ENCODE data around the gene MGLL. TPM values are rescaled to one million over a fixed set of nuclear protein-coding genes. Genes with fewer than 3 reads are reported as not detected.

MGLL gene
- total RNA-seq, 2 experiments from 2014 or later: 19.2 to 21.6 TPM

DNA sequence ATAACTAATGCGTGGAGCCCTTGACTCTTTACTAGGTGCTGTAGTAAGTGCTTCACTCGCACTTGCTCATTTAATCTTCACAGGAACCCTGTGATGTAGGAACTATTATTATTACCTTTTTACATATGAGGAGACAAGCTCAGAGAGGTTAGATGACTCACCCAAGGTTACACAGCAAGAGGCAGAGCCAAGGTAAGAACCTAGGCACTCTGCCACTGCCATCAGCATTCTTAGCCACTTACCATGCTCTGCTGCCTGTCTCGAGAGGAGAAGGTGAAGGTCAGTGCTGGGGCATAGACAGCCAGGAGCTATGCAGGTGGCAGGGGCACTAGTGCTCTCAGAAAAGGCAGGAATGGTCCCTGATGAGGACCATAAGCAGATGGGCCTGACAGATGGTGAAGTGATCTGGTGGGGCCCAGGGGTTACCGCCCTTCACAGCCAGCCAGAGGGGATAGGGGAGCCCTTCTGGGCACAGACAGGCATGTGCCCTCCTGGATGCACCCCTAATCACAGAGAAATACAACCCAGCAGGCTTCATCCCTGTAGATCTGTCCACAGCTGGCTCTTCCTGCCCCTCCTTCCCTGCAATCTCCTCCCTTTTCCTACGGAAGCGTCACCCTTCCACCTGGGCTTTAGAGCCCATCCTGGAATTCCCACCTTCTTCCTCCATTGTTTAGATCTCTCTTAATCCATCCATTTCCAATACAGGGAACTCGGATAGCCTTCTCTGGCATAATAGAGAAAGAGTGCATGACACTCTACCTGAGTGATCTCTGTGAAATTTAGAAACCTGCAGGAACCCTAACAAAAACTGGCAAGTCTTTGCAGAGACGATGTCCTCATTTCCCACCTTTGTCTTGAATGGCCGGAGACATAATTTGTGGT lies 122.7 kb downstream of the MGLL start:
- ChIA-PET POLR2A (interaction anchor here (0.6 kb wide), 1 partner anchor 1394 kb away, joined by 3 read pairs; no protein-coding TSS in a partner anchor), CTCF (ENCODE audit: unreplicated experiment) (no interaction called here)
- H3K4me2 ChIP-seq (ENCODE audit: low read length): no peak overlapping the region
- TF ChIP-seq EZH2phosphoT487 (IDR thresholded peaks at IDR 0.05; ENCODE audit: borderline replicate concordance, low read depth, low read length): no peak
- TF ChIP-seq, protein P1, sequence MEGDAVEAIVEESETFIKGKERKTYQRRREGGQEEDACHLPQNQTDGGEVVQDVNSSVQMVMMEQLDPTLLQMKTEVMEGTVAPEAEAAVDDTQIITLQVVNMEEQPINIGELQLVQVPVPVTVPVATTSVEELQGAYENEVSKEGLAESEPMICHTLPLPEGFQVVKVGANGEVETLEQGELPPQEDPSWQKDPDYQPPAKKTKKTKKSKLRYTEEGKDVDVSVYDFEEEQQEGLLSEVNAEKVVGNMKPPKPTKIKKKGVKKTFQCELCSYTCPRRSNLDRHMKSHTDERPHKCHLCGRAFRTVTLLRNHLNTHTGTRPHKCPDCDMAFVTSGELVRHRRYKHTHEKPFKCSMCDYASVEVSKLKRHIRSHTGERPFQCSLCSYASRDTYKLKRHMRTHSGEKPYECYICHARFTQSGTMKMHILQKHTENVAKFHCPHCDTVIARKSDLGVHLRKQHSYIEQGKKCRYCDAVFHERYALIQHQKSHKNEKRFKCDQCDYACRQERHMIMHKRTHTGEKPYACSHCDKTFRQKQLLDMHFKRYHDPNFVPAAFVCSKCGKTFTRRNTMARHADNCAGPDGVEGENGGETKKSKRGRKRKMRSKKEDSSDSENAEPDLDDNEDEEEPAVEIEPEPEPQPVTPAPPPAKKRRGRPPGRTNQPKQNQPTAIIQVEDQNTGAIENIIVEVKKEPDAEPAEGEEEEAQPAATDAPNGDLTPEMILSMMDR (conservative IDR thresholded peaks at IDR 0.05; ENCODE audit: low read length): no peak
- H3K4me3 ChIP-seq (ENCODE audit: low read depth, low read length, poor library complexity, severe bottlenecking): no peak overlapping the region
- no peak overlapping the region for H2AFZ ChIP-seq (ENCODE audit: low read length)
- intact Hi-C loops (cut with micrococcal nuclease; ENCODE audit: unreplicated experiment): no loop called here
- no peaks in the 10 kb centered on the region for H3K79me2 ChIP-seq (ENCODE audit: insufficient read depth, low read depth, low read length)
- no peak for DNase-seq (ENCODE audit: low spot score)
- peaks cover 14% of the 10 kb centered on the region for H3K4me1 ChIP-seq (ENCODE audit: insufficient read depth, low read length, poor library complexity, severe bottlenecking)
- no peaks in the 10 kb centered on the region for H3K9me2 ChIP-seq (ENCODE audit: insufficient read depth, low read length)
- no peak overlapping the region for H3K27ac ChIP-seq (ENCODE audit: low read depth, low read length, poor library complexity, severe bottlenecking)
- no peaks in the 10 kb centered on the region for H3K9me3 ChIP-seq (ENCODE audit: low read length)
- H4K20me1 ChIP-seq (ENCODE audit: insufficient read depth, low read length): no peaks in the 10 kb centered on the region
- peaks cover 24% of the 10 kb centered on the region for H3K36me3 ChIP-seq (ENCODE audit: insufficient read depth, low read length)
- BruUV-seq (replicated peaks): no TSS peak

DNA sequence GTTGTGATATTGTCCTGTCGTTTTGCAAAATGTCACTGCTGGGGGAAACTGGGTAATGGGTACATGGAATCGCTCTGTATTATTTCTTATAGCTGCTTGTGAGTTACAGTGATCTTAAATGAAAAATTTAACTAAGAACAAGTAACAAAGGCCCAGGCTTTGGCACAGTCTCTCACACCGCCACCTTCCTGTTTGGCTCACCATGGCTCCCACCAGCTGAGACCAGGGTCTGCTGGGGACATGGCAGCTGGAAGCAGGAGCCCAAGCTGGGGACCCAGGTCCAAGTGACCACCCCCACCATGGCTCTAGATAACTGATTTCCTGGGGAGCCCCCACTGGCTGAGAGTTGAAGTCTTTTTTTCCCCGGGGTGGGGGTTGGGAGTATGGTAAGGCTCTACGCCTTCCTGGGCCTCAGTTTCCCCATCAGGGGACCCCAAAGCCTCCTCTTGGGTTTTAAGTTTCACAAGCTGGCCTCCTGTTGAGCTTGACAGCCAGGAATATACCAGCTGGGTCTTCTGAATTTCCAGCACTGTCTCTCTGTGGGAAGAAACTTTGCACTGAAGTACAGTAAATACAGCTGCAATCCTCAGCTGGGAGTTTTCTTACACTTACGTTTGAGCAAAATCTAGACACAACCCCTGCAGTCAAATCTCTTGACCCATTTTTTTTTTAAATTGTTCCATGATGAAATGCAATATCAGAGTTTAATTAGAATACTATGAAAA lies 123.5 kb downstream of the MGLL start:
- POLR2A ChIA-PET: no interaction called here
- no peaks in the 10 kb centered on the region for H4K20me1 ChIP-seq (ENCODE audit: insufficient read depth, low read length)
- TF ChIP-seq EZH2phosphoT487 (IDR thresholded peaks at IDR 0.05; ENCODE audit: borderline replicate concordance, low read depth, low read length): no peak
- TF ChIP-seq, protein P1 (conservative IDR thresholded peaks at IDR 0.05; ENCODE audit: low read length): no peak
- intact Hi-C loops (cut with micrococcal nuclease; ENCODE audit: unreplicated experiment): no loop called here
- no peaks in the 10 kb centered on the region for H3K9me3 ChIP-seq (ENCODE audit: low read length)
- H3K36me3 ChIP-seq (ENCODE audit: insufficient read depth, low read length): peaks cover 18% of the 10 kb centered on the region
- H3K4me1 ChIP-seq (ENCODE audit: insufficient read depth, low read length, poor library complexity, severe bottlenecking): peaks cover 14% of the 10 kb centered on the region
- no peak overlapping the region for H3K4me3 ChIP-seq (ENCODE audit: low read depth, low read length, poor library complexity, severe bottlenecking)
- H2AFZ ChIP-seq (ENCODE audit: low read length): no peak overlapping the region
- no peak overlapping the region for H3K27ac ChIP-seq (ENCODE audit: low read depth, low read length, poor library complexity, severe bottlenecking)
- CTCF ChIA-PET (ENCODE audit: unreplicated experiment): no interaction called here
- no peaks in the 10 kb centered on the region for H3K9me2 ChIP-seq (ENCODE audit: insufficient read depth, low read length)
- H3K4me2 ChIP-seq (ENCODE audit: low read length): no peak overlapping the region
- BruUV-seq (replicated peaks): no TSS peak
- H3K79me2 ChIP-seq (ENCODE audit: insufficient read depth, low read depth, low read length): no peaks in the 10 kb centered on the region
- no peak for DNase-seq (ENCODE audit: low spot score)

Measured in OCI-LY7 (cell line).